Liver (tissue), 9 donors: Measurements from ENCODE around the gene GLI3. TPM values are rescaled to one million over a fixed set of nuclear protein-coding genes. Genes with fewer than 3 reads are reported as not detected.

Experiments used
- DNase-seq: peaks from one replicate; pipeline ENCODE4 v3.0.0-alpha.2; 2017; ENCODE audit warnings: low spot score
- H3K27ac ChIP-seq, 2 donors: one replicate each; pipeline ENCODE4 v1.7.0; 2013; ENCODE audit warnings: inconsistent platforms in 2 of 2, low read length in 2 of 2, control low read depth in 1 of 2, low read depth in 1 of 2, mild to moderate bottlenecking in 1 of 2
- H3K27me3 ChIP-seq, 4 donors: one replicate each; pipeline versions ENCODE4 v1.6.1 to v1.7.0; 2013; ENCODE audit warnings: low read length in 3 of 4, inconsistent platforms in 1 of 4, mild to moderate bottlenecking in 1 of 4, moderate library complexity in 1 of 4; ENCODE audit not compliant: control insufficient read depth in 4 of 4, insufficient read depth in 4 of 4
- H3K36me3 ChIP-seq, 4 donors: one replicate each; pipeline versions ENCODE4 v1.6.1 to v1.7.0; 2013; ENCODE audit warnings: low read length in 3 of 4, mild to moderate bottlenecking in 3 of 4, low read depth in 1 of 4, moderate library complexity in 1 of 4; ENCODE audit not compliant: control insufficient read depth in 4 of 4, insufficient read depth in 3 of 4
- H3K4me1 ChIP-seq, 4 donors: one replicate each; pipeline versions ENCODE4 v1.6.1 to v1.7.0; 2013; ENCODE audit warnings: low read length in 3 of 4, mild to moderate bottlenecking in 3 of 4, moderate library complexity in 1 of 4; ENCODE audit not compliant: control insufficient read depth in 4 of 4, insufficient read depth in 4 of 4
- H3K4me3 ChIP-seq, 3 donors: one replicate each; pipeline versions ENCODE4 v1.6.1 to v1.7.0; 2013; ENCODE audit warnings: low read length in 3 of 3, control low read depth in 1 of 3, low read depth in 1 of 3, mild to moderate bottlenecking in 1 of 3
- H3K9ac ChIP-seq, 2 donors: one replicate each; pipeline ENCODE4 v1.7.0; 2013; ENCODE audit warnings: low read length in 2 of 2, mild to moderate bottlenecking in 2 of 2, moderate library complexity in 2 of 2, control low read depth in 1 of 2, low read depth in 1 of 2
- H3K9me3 ChIP-seq, 4 donors: one replicate each; pipeline versions ENCODE4 v1.6.1 to v1.7.0; 2013; ENCODE audit warnings: low read length in 3 of 4; ENCODE audit not compliant: control insufficient read depth in 4 of 4
- EGR1 ChIP-seq, 2 donors: IDR thresholded peaks; 2 replicates each; pipeline ENCODE4 v1.6.1; 2016 to 2018; ENCODE audit warnings: antibody characterized with exemption in 2 of 2, low read depth in 2 of 2
- FOXA1 ChIP-seq: IDR thresholded peaks from 2 replicates; pipeline ENCODE4 v1.6.1; 2016; ENCODE audit warnings: antibody characterized with exemption
- FOXA2 ChIP-seq: IDR thresholded peaks from 2 replicates; pipeline ENCODE4 v1.6.1; 2016; ENCODE audit warnings: antibody characterized with exemption
- GABPA ChIP-seq, 2 donors: IDR thresholded peaks in 1 of 2; conservative IDR thresholded peaks in 1 of 2; 2 replicates each; pipeline ENCODE4 v1.6.1; 2016; ENCODE audit warnings: antibody characterized with exemption in 2 of 2, mild to moderate bottlenecking in 1 of 2, moderate library complexity in 1 of 2
- HNF4A ChIP-seq, 2 donors: conservative IDR thresholded peaks; 2 replicates each; pipeline ENCODE4 v1.6.1; 2016; ENCODE audit warnings: antibody characterized with exemption in 2 of 2, mild to moderate bottlenecking in 2 of 2
- HNF4G ChIP-seq: IDR thresholded peaks from 2 replicates; pipeline ENCODE4 v1.6.1; 2016; ENCODE audit warnings: antibody characterized with exemption
- JUND ChIP-seq, 2 donors: IDR thresholded peaks; 2 replicates each; pipeline ENCODE4 v1.6.1; 2016; ENCODE audit warnings: antibody characterized with exemption in 2 of 2
- NR2F2 ChIP-seq: IDR thresholded peaks from 2 replicates; pipeline ENCODE4 v1.6.1; 2016; ENCODE audit warnings: antibody characterized with exemption
- REST ChIP-seq: IDR thresholded peaks from 2 replicates; pipeline ENCODE4 v1.6.1; 2016; ENCODE audit warnings: antibody characterized with exemption, mild to moderate bottlenecking
- RXRA ChIP-seq, 2 donors: IDR thresholded peaks; 2 replicates each; pipeline ENCODE4 v1.6.1; 2017 to 2018; ENCODE audit warnings: antibody characterized with exemption in 2 of 2, mild to moderate bottlenecking in 1 of 2
- SP1 ChIP-seq: IDR thresholded peaks from 2 replicates; pipeline ENCODE4 v1.6.1; 2018; ENCODE audit warnings: antibody characterized with exemption, mild to moderate bottlenecking
- TAF1 ChIP-seq: conservative IDR thresholded peaks from 2 replicates; pipeline ENCODE4 v1.6.1; 2016; ENCODE audit warnings: antibody characterized with exemption, mild to moderate bottlenecking
- YY1 ChIP-seq: IDR thresholded peaks from 2 replicates; pipeline ENCODE4 v1.6.1; 2016; ENCODE audit warnings: antibody characterized with exemption, mild to moderate bottlenecking
- ZBTB33 ChIP-seq: IDR thresholded peaks from 2 replicates; pipeline ENCODE4 v1.6.1; 2016; ENCODE audit warnings: antibody characterized with exemption
- WGBS: extraction: QIAGEN DNeasy Blood & Tissue Kit; methylation state at CpG from one replicate; pipeline ENCODE4 v1.1.7; 2013; 5-methylcytosine and 5-hydroxymethylcytosine counted together
- polyA plus RNA-seq, 2 donors: library from polyadenylated mRNA; stranded (reverse) in 1 of 2; unstranded in 1 of 2; fragments of 200-250 nt in 1 of 2; fragments of >200 nt in 1 of 2; fragmentation: Nextera tagmentation in 1 of 2; extraction: Ambion mirVana in 1 of 2; gene quantifications; one replicate each; pipeline versions ENCODE4 v1.2.1 to v1.2.3, GENCODE V29; 2013 to 2015
- total RNA-seq, 2 donors: library from RNA; depleted of rRNA; stranded (reverse); fragments of >200 nt; gene quantifications; one replicate each; pipeline ENCODE4 v1.2.3, GENCODE V29; 2014
- TF ChIP-seq, protein P1 (sequence below): fragments of 150-350 bp; IDR thresholded peaks from 2 replicates; pipeline ENCODE4 v1.5.1; 2017; ENCODE audit warnings: improper control_type of control experiment, low read depth, low read length; ENCODE audit not compliant: missing input control
- TF ChIP-seq, protein P2 (sequence below): IDR thresholded peaks from 2 replicates; pipeline ENCODE4 v1.6.1; 2016; ENCODE audit warnings: antibody characterized with exemption
- donor health status: healthy.
- donor health status: healthy.
- donor health status: healthy.
- donor health status: healthy.
- donor health status: healthy.

The GLI3 gene
- total and polyA plus RNA-seq, 4 donors = 0.09 to 0.42 (median 0.26) TPM

DNA sequence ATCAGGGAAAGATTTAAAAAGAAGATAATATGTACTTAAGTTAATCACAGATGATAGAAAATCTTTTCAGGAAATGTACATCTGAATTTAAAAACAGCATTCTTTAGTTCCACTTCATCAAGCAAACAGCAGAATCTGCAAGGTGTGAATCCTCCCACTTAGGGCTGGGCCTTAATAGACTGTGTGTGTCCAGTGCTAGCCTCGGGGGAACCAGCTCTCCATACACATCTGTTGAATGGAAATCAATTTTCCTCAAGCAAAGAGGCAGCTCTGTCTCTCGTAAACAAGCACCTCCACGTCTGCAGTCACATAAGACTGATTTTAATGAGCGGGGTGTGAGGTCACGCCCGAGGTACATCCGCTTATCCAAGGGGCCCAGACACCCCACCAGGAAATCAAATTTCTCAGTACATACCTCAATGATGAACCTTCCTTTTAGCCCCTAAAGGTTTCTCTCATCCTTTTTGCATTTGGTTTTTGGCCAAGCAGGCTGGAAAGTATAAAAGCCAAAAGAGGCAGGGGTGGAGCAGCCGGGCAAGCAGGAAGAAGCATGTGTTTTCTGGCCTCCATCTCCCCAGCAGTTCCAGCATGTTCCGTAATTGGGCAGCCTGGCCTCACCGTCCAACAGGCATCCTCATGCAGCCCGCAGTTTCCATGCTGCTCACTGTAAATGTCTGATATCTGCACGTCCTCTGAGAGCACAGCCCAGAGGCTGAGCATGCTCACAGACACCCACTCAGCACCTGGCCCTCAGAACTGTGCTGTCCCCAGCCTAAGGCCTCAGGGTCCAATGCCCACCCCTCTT, 131.3 kb downstream of the GLI3 start:
- Histone ChIP-seq H3K9me3 (no peaks in the 10 kb centered on the region), H3K4me1 (no peaks in the 10 kb centered on the region), H3K4me3 (no peak overlapping the region), H3K27me3 (peaks cover 0 to 13% (median 2%) of the 10 kb centered on the region in 4 donors), H3K27ac (no peak overlapping the region), H3K9ac (no peak overlapping the region), H3K36me3 (no peaks in the 10 kb centered on the region)
- DNase-seq = no peak
- WGBS = 71% methylated on average over 12 of the region's 12 CpGs
- TF ChIP-seq, protein P1, sequence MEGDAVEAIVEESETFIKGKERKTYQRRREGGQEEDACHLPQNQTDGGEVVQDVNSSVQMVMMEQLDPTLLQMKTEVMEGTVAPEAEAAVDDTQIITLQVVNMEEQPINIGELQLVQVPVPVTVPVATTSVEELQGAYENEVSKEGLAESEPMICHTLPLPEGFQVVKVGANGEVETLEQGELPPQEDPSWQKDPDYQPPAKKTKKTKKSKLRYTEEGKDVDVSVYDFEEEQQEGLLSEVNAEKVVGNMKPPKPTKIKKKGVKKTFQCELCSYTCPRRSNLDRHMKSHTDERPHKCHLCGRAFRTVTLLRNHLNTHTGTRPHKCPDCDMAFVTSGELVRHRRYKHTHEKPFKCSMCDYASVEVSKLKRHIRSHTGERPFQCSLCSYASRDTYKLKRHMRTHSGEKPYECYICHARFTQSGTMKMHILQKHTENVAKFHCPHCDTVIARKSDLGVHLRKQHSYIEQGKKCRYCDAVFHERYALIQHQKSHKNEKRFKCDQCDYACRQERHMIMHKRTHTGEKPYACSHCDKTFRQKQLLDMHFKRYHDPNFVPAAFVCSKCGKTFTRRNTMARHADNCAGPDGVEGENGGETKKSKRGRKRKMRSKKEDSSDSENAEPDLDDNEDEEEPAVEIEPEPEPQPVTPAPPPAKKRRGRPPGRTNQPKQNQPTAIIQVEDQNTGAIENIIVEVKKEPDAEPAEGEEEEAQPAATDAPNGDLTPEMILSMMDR = no peak
- TF ChIP-seq REST = no peak
- TF ChIP-seq GABPA (IDR thresholded peaks at IDR 0.05 in 1 of 2, conservative IDR thresholded peaks at IDR 0.05 in 1 of 2) = no peak
- TF ChIP-seq RXRA (IDR thresholded peaks at IDR 0.05) = no peak
- TF ChIP-seq HNF4G = no peak
- no peak for TF ChIP-seq FOXA1
- no peak for TF ChIP-seq YY1
- no peak for TF ChIP-seq ZBTB33
- no peak for TF ChIP-seq FOXA2
- no peak for TF ChIP-seq NR2F2
- TF ChIP-seq, protein P2, sequence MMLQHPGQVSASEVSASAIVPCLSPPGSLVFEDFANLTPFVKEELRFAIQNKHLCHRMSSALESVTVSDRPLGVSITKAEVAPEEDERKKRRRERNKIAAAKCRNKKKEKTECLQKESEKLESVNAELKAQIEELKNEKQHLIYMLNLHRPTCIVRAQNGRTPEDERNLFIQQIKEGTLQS = no peak
- TF ChIP-seq TAF1 = no peak
- no peak for TF ChIP-seq HNF4A (conservative IDR thresholded peaks at IDR 0.05)
- no peak for TF ChIP-seq EGR1 (IDR thresholded peaks at IDR 0.05; ENCODE audit: low read depth in 2 of 2)
- no peak for TF ChIP-seq JUND (IDR thresholded peaks at IDR 0.05)
- no peak for TF ChIP-seq SP1
